Activated CD4-positive, alpha-beta T cell treated with anti-CD3 and anti-CD28 coated beads, Interleukin-2, Interleukin-6, amounts not matched to agents 100 ng/mL and 50 ng/mL, durations not matched to agents 16 hours and 8 hours (primary cell): ENCODE data around the gene DMKN.
"Not testable (repeated sequence)": the region's sequence is repeated elsewhere in the genome, so short reads cannot be mapped to it uniquely, and the experiment has no call there.

Source experiments
- DNase-seq: peaks from one replicate; pipeline ENCODE4 v3.0.0-alpha.2; 2020

DMKN gene

DNA sequence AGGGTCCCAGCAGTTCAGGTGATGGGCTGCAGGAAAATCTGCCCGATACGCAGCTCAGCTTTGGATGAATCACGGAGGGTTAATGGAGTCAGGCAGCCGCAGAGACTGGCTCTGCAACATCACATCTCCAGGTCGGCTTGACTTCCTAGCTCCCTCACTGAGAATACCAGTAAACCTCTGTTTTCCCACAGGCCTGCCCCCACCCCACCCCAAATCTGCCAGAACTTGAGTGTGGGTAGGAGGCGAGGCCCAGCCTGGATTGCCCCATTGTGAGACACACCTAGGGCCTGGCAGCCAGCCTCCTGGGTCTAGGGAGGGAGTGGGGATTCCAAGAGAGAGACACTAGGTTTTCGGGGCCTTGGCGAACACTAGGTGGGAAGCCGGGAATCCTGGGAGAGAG is 19.5 kb downstream of the DMKN start:
- DNase-seq = no peak

GRCh38 chr19:35491836-35492360 is 21.6 kb downstream of the DMKN start:
- no peak for DNase-seq

DNA sequence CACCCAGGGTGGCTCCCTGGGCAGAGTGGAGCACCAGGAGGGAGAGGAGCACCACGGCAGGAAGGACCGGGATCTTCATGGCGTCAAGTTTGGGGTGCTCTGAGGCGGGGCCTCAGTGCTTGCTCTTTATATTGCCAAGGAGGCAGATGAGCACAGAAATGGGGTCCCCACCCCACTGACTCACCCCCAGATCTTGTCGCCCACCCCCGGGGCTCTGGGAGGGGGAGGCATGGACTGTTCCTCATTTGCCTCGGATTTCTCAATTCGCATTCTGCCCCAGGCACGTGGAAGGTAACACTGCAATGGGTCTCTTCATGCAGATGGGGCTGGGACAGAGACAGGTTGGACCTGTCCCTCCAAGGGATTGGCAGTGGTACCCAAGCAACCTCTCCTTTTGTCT is 23.1 kb downstream of the DMKN start, which contains the start of gene KRTDAP:
Gene KRTDAP (minus strand): TSS at position 101 of the 400 bp plus-strand sequence. CDS start 22 bp downstream, at position 79.
- DNase-seq = no peak

- DNase-seq = no peak
Measured at GRCh38 chr19:35488677-35489076, 24.8 kb downstream of the DMKN start.

DNA sequence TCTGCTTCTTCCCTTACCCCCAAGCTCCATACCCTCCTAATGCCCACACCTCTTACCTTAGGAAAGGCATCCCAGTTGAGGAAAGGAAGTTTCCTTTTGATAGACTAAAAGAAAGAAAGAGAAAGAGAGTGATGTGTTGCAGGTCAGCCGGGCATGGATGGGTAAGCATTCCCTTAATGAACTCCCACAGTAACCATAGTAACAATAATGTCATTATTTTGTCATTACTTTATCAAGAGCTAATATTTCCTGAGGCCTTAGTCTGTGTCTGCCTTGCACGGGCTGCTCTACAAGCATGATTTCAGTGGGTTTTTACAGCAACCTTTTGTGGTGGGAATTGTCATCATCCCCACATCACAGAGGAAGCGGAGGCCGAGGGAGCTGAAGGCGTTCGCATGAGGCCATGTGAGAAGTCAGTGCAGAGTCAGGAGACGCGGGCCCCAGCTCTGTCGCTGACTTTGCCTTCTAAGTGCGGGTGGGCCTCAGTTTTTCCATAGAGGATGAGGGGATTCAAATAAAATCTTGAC is 25.7 kb downstream of the DMKN start:
- no peak for DNase-seq

GRCh38 chr19:35486268-35486708 is 27.2 kb downstream of the DMKN start:
- no peak for DNase-seq

DNA sequence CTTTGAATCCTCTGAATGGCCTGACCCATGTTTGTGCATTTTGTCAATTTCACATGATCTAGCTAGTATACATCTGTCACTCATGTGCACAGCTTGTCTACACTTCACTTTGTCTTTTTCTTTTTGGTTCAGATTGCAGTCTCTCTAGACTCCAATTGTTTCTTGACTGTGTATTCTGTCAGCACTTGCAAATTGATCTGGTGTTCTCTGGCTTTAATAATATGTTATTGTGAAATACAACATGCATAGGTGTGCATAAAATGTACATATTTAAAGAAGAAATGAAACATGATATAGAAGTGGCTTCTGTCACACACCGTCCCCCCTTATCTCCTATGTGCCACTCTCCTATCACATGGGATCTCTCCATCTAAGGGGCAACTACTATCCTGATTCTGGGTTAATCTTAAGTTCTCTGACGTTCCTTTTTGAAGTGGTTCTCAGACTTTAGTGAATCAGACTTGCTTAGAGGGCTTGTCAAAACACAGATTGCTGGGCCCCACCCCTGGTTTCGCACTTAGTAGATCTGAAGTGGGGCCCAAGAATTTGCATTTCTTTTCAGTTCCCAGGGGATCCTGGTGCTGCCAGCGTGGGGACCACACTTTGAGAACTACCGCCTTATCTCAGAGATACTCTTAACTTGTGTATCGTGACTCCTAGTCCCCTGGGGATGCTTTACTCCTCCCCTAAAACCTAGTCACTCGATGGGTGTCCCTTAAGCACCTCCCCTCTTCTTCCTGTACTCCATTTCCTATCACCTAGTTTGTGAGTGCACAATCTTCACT is 29.0 kb downstream of the DMKN start:
- no peak for DNase-seq

- DNase-seq = no peak
Measured at GRCh38 chr19:35483089-35483488, 30.4 kb downstream of the DMKN start.

DNA sequence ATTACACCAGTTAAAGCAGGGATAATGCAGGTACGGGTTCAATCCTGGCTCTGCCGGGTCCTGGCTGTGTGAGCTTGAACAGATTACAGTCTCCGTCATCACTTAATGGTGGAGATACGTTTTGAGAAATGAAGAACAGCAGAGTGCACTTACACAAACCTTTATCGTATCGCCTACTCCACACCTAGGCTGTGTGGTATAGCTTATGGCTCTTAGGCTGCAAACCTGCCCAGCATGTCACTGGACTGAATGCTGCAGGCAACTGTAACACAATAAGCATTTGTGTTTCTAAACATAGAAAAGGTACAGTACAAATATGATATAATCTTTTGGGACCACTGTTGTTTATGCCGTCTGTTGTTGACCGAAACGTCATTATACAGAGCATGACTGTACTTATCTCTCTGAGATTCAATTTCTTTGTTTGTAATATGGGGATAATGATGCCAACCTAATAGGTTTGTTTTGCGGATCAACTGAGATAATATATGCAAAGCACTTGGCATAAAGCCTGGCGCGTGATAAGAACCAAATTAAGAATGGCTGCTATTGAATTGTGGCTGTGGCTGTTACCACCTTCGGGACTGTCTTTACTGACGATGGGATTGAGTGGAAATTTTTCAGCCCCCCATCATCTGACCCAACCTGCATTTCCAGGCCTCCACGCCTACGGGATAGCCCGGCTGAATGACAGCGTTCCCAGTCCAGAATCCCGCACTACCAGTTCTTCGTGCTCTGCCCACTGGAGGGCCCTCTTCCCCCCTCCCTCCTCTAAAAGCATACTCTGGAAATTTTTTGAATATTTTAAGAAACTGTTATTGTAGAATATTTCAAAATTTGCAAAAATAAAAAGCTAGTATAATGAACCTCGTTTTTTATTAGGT is 34.4 kb downstream of the DMKN start:
- no peak for DNase-seq

DNA sequence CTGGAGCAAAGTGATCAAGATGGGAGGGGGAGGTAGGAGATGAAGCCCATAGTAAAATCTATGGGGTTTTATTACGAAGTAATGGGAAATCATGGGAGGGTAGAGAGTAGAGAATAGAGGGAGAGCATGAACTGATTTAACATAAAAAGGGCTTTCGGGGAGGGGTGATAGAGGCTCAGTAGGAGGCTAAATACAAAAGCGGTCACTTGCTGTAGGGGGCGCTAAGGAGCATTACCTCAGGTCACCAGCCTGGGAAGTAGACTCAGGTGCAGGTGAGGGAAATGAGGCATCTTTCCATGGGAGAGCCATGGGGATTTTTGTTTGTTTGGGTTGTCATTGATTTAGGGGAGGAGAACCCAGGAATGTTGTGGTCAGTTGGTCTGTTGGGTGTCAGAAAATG is 37.3 kb downstream of the DMKN start:
- peak; percentile 8 for DNase-seq

DNA sequence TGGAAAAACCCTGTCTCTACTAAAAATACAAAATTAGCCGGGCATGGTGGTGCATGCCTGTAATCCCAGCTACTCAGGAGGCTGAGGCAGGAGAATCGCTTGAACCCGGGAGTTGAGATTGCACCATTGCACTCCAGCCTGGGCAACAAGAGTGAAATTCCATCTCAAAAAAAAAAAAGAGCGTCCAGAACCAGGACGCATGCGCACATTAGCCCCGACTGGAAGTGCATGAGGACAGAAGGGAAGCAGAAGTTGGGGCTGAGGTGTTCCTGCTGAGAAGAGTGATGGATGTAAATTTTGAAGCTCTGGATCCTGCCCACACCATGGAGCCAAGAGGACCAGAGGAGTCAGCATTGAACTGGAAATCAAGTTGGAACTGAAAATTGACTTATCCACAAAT is 38.9 kb downstream of the DMKN start:
- DNase-seq = not testable (repeated sequence)

- DNase-seq = no peak
Measured at GRCh38 chr19:35474104-35474503, 39.3 kb downstream of the DMKN start.

GRCh38 chr19:35471946-35472345 is 41.5 kb downstream of the DMKN start:
- no peak for DNase-seq

GRCh38 chr19:35471075-35471474 is 42.4 kb downstream of the DMKN start:
- DNase-seq = not testable (repeated sequence)

DNA sequence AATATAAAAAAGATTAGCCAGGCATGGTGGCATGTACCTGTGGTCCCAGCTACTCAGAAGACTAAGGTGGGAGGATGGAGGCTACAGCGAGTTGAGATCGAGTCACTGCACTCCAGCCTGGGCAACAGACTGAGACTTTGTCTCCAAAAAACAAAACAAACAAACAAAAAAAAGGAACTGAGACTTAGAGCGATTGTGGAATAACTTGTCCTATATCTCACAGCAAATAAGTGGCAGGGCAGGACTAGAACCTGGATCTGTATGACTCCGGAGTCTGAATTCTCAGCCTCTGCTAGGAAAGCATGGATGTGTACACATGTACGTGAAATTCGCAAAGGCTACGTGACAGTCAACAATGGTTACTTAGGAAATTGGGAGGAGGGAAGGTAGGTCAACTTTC is 43.3 kb downstream of the DMKN start:
- DNase-seq = no peak

DNA sequence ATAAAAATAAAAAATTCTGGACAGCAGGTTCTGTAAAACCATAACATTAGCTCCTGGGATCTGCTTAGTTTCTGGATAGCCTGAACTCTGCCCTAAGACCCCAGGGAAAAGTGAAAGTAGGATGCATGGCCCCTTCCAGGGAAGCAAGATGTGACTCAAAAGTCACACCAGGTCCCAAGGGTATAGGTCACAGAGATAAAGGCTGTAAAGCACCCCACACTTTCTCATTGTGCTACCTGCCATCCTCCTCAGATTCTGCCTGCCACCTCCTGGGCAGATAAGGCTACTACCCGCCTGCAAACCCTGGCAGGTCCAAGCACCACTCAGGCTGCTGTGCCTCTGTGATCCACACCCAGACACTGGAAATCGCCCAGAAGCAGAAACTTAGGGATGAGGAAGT is 44.8 kb downstream of the DMKN start:
- DNase-seq = peak; percentile 64

- DNase-seq = no peak
Measured at GRCh38 chr19:35466259-35466658, 47.2 kb downstream of the DMKN start.

GRCh38 chr19:35462956-35463355 is 50.5 kb downstream of the DMKN start:
- not testable (repeated sequence) for DNase-seq

DNA sequence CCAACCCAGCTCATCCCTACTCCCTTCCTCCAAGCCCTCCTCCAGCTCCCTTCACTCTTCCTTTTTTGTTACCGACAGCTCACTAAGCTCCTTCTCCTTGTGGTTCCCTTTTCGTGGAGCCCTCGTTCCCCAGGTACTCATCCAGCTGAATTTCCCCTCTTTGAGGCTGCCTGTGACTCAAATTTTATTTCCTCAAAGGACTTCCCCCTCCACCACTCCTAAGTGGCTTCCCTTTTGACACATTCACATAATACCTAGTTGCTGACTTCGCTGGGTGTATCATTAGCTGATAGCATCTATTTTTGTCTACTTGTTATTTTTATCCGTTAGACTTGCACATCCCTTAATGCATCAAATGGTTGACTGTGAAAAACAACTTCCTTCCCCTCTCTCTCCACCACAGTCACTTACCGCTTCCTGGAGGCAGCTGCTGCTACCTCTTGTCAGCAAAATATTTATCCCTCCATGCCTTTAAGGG is 50.9 kb downstream of the DMKN start:
- DNase-seq = peak; percentile 71

GRCh38 chr19:35461788-35462187 is 51.7 kb downstream of the DMKN start:
- DNase-seq = not testable (repeated sequence)

DNA sequence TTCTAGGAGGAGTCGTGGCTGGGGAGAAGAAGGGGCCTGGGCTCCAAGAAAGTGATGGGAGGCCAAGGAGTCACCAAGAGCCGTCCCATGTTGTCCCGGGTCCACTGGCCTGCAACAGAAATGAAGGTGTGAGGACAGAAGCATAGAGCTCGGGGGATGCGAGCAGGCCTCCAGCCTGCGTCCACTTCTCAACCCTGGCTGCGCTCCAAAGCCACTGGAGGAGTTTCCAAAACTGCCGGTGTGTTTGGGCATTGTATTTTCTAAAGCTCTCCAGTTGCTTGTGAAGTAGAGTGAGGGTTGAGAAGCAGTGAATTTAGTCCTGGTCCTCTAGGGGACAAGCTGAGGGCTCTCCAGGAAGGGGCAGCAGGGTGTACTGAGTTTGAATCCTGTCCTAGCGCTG is 52.4 kb downstream of the DMKN start:
- DNase-seq = no peak

GRCh38 chr19:35460608-35461007 is 52.8 kb downstream of the DMKN start:
- DNase-seq = no peak

DNA sequence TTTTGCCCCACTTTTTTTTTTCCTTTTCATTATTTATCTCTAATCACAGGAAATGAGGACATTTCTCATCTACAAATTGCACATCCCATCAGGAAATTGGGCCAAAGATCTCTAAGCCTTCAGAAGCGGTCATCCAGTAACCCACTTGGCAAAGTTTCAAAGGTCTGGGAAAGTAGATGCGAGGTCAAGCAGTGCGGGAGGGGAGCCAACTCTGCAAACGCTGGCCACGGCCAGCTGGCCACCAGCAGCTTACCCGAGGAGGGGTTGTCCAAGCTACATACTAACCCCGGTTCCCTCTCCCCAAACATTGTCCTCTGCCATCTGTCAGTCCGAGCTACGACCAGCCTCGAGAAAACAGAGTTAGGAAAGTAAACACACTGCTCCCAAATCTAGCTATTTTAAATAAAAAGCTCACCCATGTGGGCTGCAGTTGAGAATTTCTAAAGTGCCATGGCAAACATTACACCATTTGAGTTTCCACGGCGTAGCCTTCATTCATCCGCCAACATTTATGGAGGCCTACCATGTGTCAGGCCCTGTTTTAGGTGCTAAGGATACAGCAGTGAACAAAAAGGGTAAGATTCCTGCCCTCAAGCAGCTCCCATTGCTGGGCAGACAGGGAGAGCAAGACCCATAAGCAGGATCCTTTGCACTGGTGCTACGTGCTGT is 53.9 kb downstream of the DMKN start:
- DNase-seq = no peak
